Medulla oblongata (tissue), 1 donor: ENCODE results near the gene GRID1.

ENCODE experiments used
- DNase-seq: peaks from one replicate; pipeline ENCODE4 v3.0.0-alpha.2; 2015; ENCODE audit errors: extremely low spot score

Gene GRID1

DNA sequence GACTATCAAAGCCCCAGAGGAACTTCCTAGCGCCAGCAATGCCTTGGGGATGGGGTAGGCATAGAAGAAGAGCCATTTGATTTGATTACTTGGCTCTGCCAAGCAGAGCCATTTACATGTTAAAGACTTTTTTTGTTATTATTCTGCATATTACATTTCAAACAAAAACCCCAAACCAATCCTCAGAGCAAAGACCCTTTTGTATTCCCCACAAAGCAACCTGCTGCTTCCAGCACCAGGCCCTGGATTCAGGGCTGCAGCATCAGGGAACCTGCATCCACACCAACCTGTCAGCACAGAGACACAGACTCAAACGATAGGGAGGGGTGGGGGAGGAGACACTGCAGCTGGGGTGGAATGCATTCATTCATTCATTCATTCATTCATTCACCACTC, 73.2 kb downstream of the GRID1 start:
- no peak for DNase-seq

DNA sequence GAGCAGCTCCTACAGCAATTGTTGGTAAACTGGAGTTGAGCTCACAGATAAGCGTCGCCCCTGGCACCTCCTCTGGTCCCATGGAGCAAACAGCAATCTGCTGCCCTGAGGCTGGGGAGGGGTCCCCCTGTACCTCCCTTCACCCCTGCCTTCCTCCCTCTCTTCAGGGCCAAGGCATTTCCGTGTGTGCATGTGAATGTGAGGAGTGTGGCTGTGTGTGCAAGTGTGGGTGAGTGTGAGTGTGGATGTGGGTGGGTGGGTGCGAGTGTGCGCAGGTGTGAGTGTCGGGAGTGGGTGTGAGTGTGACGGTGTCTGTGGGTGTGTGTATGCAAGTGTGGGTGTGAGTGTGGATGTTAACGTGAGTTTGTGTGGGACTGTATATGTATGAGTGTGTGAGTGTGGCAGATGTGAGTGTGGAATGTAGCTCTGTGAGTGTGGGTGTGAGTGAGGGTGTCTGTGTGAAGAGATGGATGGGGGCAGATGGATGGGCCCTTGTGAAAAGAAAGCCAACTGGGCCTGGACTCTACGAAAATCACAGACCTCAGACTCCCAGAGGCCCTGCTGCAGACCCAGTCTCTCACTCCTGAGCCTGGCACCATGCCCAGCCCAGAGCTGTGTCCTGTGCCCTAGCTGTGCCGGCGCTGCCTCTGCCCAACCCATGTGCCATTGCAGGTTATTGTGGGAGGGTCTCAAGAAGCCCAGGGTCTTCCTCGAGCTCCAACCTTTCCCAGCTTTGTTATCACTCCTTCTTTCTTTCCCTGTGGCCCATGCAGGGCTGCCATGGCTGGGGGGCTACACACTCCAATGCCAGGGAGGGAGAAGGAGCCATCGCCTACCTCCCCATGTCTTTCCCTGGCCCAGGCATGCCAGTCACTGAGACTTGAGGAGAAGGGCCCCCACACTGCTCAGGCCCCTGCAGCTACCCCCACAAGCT, 73.9 kb downstream of the GRID1 start:
- peak; percentile 73 for DNase-seq

DNA sequence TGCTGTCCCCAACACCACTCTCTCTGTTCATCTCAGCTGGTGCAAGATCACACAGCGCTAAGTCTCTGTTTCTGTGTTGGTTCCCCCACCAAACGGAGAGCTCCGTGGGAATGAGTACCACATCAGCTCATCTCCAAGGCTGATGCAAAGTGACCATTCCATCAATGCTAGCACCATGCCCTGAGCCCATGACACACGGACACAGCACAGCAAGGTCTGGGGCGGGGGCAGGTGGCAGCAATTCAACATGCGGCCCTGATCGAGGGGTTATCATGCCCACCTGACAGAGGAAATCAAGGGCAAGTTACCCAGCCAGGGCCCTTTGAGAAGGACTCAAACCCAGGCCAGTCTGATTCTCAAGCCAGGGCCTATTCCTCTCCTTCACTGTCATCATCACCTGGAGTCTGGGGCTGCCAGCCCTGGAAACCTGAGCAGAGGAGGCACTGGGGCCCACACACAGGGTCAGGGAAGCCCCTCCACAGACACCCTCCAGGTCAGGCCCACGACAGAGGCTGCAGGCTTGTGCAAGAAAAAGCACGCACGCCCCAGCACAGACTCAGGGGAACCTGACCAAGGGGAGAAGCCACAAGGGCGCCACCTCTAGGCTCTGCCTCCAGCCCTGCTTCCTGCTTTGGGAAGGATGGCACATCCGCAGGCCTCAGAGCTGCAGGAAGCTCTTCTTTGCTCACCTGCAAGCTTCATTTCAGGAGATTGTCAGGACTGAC, 74.8 kb downstream of the GRID1 start:
- no peak for DNase-seq

DNA sequence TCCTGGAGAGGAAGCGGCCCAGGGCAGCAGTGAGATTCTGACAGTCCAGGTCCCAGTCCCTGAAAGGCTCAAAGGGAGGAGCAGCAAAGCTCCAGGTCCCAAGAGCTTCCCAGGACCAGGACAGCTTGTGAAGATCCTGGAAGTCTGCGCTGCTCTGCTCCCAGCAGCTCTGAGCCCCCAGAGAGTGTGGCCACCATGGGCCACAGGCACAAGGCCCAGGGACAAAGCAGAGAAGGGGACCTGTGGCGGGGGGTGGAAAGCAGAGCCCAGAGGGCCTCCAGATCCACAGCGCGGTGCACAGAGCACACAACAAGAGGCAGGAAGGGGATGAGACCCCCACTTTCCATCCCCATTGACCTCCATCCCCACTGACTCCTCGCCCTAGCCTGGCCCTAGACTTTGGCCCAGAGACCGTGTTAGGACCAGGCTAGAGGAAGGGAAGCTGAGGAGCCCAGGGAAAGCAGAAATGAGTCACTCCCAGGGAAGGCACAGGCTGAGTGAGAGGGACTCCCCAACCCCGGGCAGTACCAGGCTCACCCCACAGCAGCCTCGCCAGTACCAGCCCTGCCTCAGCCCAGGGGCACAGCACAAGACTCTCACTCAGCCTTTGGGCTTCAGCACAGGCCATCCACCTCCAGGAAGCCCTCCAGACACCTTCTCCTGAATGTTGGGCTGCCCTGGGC, 75.5 kb downstream of the GRID1 start:
- no peak for DNase-seq

DNA sequence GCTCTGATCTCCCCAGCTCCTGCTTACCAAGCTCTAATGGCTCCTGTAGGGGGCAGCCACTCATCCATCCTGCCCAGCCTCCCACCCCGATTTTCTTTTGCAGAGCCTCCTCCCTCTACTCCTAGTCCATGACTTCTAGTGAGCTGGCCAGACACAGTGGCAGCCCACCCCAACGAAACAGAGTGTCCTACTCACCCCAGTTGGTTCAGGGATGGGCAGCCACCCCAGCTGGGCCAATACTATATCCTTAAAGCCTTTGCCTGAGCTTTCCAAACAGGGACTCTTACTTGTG, 77.1 kb downstream of the GRID1 start:
- DNase-seq, result no peak

DNA sequence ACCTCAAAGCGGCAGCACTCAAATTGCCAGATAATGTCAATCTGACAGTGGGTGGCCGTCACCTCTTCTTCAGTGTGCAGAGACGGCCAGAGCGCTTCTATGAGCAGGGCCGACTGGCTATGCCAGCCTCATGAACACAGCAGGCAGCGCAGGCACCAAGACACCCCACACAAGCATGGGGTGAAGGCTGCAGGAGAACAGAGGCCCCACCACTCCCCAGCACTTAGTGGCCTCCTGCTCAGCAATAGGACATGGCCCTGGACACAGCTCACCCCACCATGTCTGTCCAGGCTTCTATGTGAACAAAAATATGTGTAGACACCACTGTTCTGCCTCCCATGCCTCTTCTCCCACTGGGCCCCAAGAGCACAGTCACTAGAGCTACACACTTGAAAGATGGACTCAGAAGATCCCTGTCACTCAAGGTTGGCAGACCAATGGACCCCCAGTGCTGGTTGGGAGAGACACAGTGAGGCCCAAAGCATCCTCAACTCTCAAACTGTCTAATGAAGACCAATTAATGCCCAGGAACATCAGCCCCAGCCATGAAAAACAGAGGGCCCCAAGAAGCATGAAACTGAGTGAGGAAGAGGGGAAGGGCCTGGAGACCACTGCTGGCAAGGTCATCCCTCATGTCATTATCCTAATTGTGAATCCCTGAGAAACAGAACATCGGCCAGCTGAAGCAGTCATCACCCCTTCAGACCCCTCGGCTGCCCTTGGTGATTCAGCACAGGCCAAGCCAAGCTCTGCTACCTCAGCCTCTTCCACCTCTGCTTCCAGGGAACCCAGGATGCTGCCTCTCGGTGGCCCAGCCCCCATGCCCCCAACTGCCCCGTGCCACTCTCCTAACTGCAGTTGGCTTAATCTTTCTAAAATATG, 77.7 kb downstream of the GRID1 start:
- no peak for DNase-seq

DNA sequence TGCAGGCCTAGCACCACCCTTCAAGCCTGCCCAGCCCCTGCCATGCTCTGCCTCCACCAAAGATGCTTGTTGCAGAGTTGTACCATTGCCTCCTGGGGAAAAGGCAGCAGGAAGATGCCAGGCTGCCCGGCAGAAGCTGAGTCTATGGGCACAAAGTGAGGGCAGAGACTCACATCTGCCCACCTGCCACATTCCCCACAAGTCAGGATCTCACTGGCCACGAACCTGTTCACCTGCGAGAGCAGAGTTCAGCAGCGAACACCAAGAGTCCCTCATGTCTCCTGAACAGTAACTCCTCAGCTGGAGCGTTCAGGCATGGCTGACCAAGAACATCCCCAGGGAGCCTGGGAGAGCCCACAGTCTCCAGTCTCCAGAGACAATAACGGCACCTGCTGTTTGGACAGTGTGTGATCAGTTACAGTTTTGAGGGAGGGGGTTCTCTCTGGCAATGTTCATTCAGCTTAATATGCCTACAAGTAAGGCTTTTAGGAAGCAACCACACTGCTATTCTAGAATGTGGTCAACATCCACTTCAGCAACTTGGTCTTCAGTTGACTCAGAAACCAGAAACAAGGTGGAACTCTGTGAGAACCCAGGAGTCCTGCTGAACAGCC, 78.5 kb downstream of the GRID1 start:
- no peak for DNase-seq

DNA sequence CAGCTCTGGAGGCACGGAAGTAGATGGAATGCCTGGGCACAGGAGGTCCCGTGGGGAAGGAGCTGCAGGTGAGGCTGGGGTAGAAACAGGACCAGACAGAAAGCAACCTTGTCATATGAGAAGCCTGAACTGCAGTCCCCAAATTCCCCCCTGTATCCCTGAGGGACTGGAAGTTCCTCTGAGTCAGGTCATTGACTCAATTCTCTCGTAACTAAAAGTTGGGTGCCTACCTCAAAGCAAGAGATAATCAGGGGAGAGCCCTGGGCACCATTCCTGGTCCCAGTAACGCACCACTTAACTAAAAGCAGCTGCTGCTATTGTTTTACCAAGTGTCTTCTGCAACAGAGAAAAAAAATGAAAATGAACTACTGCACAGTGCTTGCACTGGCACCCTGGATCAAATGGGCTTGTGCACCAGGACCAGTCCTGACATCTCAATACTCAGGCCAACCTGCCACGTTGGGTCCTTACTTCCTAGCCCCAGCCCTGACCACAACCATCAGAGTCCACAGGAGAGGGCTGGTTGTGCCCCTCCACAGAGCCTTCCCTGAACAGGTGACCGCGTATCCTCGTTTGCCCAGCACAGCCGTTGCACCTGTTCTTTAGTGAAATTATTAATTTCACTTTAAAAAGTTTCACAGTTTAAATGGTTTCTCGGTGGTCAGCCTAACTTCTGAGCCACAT, 79.3 kb downstream of the GRID1 start:
- DNase-seq, result no peak

DNA sequence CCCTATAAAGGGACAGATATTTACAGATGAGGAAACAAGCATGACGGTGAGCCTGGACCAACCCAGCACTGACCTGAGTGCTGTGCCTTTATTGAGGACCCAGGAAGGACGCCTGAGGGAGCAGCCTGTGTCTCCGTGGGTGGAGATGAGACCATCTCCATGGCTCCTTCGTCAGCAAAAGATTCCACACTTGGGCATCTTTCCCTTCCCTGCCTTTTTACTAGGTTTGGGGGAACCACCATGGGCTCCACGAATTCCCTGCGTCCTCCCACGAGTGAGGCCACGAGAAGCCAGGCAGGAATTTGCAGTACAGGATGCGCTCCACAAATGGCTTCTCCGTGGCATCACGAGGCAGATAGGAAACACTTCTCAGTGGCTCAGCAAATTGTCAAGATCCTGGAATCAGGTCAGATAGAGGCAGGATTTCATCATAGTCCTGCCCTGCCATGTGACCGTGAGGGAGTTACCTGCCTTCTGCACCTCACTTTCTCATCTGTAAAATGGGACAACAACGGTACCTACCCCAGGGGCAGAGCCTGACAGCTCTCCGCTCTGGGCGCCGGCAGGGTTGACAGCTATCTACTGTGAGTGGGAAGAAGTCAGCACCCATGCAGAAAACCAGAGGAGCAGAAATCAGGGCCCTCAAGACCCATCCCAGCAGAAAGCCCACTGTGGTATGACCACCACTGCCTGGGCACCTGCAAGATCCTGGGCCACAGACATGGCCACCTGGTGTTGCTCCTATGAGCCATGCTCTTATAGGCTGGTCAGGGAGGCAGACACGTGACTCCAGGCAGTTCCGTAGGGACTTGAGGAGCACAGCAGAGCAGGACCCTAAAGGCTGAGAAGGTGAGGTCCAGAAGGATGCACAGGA, 80.1 kb downstream of the GRID1 start:
- no peak for DNase-seq

DNA sequence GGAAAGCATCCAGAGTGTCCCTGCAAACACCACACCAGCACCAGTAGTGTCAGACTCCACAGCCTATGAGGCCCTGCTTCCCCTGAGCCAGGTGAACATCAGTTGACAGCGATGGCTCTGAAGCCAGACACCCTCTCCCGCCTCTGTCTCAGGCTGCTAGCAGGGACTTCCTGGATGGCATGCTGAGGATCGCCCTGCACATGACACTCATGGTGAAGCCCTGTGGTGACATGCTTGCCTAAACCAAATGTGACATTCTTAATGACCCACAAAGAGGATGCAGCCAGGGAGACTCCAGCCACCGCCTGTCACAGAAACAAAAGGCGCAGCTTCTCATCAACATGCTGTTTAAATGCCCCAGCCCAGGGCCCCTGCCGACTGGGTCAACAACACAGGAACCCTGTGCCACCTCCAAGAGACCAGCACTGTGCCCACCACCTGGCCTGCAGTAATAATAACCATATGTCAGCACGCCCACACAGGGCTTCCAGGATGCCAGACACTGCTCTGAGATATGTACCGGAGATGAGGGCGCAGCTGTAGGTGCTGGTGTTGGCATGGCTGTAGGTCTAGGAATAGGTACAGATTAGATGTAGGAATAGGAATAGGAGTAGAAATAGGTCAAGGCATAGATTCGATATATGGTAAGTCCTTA, 81.3 kb downstream of the GRID1 start:
- peak; percentile 45 for DNase-seq

DNA sequence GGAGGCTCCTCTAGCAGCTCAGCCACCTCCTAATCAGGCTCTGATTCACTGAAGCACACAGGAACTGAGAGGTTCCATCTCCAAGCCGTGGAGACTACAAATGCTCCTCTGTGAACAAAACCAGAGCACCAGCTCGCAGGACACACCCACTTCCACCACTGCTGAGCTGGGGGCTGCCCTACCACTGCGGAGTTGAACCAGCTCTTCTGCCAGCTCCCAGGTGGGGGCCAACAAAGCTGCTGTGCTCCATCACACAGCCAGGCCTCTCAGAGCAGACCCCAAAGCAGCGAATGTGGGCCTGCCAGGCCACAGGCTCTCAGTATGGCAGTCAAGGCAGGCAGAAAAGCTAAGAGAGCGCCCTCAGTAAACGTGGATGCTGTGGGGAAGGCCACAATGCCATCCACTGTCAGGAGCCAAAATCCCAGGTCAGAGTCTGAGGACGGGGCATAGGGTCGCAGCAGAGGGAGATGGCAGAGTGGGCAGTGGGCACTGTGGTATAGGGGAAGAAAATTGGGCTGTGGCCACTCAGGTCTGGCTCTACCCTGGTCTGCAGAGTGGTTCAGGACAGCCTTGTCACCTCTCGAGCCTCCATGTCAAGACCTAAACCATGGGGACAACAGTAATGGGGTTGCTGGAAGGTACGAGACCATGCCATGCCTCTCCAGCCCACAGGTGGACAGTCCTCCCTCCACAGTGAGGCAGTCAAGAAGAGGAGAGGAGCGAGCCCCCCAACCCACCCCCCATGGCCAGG, 82.1 kb downstream of the GRID1 start:
- DNase-seq, result no peak

DNA sequence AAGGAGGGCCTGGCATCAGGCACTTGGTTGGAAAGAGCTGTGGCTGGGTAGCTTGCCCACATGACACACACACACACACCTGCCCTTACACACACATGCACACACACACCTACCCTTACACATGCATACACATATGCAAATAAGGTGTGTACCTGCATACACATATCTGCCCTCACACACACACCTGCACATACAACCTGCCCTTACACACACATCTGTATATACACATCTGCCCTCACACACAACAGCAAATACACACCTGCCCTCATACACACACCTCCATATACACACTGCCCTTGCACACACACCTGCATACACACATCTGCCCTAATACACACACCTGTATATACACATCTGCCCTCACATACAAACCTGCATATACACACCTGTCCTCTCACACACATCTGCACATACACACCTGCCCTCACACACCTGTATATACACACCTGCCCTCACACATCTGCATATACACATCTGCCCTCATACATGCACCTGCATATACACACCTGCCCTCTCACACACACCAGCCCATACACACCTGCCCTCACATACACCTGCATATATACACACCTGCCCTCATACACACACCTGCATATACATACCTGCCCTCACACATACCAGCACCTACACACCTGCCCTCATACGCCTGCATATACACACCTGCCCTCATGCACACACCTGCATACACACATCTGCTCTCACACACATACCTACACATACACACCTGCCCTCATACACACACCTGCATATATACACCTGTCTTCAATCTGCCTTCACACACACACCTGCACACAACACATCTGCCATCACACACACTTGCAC, 82.9 kb downstream of the GRID1 start:
- DNase-seq, result no peak

DNA sequence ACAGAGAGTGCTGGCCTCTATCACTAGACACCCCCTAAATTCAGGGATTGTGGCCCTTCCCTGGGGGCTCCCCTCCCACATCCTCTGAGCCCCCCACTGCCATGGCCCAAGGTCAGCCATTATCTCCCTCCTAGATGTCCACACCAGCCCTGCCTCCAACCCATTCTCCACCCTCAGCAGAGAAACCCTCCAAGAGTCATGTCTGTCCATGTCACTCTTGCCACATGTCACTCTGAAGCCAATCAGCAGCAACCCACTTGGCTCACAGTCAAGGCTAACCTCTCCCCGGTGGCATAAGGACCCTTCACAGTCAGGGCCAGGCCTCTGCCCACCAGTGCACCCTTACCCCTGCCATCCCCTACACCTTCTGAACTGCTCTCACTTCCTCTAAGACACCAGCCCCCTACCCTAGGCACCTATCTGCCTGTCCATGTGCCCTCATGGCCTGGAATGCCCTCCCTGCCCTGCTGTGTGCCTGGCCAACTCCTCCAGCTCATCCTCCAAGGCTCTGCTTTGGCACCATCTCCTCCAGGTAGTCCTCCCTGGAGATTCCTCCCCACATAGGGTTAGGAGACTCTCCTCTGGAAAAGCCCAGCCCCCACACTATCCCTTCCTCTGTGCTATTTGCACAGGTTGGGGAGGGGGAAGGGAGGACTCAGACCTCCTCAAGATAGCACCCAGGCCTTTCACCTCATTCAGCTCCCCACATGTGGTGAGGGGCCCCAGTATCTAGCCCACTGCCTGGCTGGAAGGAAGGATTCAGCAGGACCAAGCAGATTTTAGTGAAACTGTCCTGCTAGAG, 83.7 kb downstream of the GRID1 start:
- no peak for DNase-seq

DNA sequence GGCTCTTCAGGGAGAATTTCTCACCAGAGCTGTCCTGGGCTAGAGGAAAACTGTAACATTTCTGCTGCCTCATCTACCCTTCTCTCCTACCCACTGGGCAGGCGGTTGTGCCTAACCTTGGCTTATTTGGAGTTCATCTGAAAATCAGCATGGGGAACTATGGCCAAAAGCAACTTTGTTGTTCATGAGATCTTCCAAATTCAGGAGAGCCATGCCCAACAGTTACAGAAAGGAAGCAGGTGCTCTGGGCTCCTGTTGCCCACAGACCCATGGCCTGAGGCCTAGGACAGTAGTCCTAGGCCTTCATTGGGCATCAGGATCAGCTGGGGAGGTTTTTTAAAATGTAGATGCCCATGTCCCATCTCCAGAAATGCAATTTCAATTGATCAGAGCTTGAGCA, 85.2 kb downstream of the GRID1 start:
- no peak for DNase-seq

DNA sequence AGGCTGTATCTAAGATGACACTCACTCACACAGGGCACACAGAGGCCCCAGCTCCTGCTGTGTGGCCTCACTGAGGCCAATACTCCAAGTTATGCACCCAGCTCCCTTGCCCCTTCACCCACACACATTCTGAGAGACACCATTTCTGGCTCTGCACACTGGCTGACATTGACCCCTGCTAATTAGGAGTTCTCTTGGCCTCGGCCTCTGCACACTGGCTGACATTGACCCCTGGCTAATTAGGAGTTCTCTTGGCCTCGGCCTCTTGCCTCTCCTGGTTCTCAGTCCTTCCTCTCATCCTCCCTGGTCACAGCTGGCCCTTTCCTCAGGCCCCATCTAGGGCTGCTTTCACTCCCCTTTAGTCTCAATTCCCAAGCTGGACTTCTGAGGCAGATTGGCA, 97.3 kb downstream of the GRID1 start:
- no peak for DNase-seq

DNA sequence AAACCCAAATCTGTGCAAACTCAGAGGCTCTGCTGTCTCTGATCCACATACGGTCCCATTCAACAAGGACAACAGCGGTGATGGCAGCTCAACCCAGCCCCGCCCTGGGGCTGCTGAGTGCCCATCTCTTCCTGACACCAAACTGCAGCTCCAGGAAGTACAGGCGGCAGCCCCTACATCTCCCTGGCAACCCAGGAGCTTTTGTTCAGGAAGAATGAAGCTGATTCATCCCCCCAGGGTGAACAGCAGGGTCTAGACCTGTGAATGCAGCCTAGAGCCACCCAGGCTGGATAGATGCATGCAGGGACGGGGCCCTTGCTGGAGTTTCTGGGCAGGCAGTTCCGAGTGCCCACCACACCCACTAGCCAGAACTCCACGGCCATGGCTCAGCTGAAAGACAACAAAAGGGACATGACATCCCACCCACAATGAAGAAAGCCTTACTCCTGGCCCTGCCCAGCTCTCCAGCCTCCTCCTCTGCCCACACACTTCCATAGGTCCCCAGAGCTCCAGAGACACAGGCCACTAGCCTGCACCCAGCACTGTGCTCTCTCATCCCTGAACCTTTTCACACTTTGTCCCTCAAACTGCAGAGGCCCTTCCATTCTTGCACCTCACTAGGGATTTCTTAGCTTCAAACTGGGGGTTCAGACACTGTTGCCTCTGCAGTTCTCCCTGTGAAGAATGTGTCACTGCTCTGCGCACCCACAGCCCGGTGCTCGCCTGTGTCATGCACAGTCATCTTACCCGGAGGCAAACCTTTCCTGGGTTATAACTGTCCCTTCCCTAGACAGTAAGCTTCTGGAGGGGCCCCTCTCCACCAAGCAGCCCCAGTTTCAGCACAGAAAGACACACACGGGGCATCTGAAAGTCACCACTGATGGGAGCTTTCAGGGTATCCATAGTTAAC, 99.1 kb downstream of the GRID1 start:
- DNase-seq, result peak; percentile 81
